GM21528 (cell line): Measurements from ENCODE around the gene GATB.
"Not testable (repeated sequence)": the region's sequence is repeated elsewhere in the genome, so short reads cannot be mapped to it uniquely, and the experiment has no call there.

Experiments
- ATAC-seq: cut with Tn5 transposase; IDR thresholded peaks from one replicate; pipeline ENCODE4 v1.9.1; 2021; ENCODE audit warnings: mild to moderate bottlenecking, moderate library complexity; ENCODE audit not compliant: unreplicated experiment, low FRiP score

GATB gene

DNA sequence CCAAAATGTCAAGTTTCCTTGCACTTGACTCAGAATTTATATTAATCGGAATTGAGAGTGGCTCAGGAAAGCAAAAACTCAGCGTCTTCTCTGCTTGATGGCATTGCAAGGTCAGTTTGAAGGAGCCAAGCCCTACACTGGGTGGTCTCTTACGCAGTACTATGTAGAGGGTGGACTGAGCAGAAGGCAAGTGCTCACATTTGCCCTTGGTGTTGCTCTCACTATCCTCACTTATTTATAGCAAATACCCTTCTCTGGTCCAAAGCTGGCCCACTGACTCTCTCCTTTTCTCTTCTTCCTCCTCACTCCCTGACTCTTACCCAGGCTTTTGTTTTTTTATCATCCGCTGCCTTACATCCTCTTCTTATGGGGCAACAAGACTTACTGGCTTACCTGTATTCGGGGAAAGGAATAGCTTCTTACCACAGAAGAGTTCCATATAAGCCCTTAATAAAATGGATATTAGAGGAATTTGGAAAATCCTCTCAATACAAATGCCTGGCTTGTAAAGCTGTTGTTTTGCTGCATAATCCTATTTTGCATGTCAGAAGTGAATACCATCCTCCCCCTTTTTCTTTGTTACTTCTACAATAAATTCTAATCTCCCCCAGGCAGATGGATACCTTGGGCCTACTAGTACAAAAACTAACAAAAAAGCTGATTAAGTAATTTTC, 24.8 kb upstream of the GATB start:
- no peak for ATAC-seq

DNA sequence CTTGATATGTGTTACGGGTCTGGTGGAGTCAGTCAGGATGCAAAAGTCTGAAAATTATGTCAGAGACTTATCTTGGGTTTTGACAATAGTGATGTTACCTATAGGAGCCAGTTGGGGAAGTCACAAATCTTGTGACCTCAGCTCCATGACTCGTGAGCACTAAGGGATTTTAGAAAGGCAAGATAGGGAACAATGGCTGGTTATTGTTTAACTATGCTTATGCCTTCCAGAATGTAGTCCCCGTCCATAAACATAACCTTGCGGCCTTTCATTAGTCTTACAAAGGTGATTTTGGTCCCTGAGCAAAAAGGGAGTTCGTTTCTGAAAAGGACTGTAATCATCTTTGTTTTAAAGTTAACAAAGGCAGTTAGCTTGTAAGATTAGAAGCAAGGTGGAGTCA, 23.9 kb upstream of the GATB start:
- ATAC-seq: no peak

GRCh38 chr4:151783867-151784266, 23.1 kb upstream of the GATB start:
- no peak for ATAC-seq

GRCh38 chr4:151782296-151782695, 21.5 kb upstream of the GATB start:
- ATAC-seq: no peak

GRCh38 chr4:151781026-151781425, 20.2 kb upstream of the GATB start:
- ATAC-seq: no peak

DNA sequence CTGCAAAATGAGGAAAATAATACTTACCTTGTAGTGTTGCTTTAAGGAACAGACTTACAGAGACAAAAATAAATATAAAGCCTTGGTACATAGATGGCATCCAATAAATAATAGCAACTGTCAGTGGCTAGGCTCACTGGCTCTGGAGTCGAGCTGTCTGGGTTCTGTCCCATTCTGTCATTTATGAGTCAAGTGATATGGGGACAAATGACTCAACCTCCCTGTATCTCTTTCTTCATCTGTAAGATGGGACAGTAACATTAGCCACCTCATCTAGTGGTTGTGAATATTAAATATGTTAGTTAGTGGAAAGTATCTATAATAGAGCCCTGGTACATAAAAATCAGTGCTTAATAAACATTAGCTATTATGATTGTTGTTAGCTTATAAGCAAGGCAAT, 16.7 kb upstream of the GATB start:
- no peak for ATAC-seq

GRCh38 chr4:151774324-151774723, 13.5 kb upstream of the GATB start:
- ATAC-seq: no peak

DNA sequence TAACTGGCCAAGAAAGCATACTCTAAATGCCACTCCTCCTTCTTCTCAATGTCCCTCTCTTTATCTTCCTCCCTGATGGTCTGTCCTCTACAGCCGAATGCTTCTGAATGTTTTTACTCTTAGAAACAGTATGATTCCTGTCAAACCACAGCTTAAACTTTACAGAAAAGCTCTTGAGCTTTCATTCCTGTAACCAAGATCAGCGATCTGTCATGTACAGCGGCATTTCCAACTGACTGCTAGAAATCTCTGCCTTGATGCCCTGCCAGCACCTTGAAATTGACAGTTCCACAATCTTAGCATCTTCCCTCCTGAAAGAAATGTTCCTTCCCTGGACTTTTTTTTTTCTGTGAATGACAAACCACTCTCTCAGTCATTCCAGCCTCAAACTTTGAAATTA, 11.5 kb upstream of the GATB start:
- no peak for ATAC-seq

DNA sequence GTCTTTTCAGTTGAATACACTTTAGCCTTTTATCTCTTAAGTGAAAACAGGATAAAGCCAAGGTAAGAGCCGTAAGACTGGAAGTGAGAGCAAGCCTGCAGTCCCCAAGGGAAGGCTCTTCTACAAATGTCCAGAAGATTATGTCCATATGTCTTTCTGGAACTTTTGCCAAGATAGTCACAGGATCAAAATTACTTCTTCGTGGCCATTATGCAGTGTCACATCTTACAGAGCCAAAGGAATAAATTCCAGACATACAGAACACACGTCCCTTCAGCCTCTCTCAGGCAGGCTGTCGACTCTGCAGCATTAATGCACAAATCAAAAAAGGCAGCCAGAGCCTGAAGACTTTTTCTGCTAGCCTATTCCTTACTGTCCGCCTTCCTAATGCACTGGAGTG, 10.9 kb upstream of the GATB start:
- ATAC-seq: no peak

DNA sequence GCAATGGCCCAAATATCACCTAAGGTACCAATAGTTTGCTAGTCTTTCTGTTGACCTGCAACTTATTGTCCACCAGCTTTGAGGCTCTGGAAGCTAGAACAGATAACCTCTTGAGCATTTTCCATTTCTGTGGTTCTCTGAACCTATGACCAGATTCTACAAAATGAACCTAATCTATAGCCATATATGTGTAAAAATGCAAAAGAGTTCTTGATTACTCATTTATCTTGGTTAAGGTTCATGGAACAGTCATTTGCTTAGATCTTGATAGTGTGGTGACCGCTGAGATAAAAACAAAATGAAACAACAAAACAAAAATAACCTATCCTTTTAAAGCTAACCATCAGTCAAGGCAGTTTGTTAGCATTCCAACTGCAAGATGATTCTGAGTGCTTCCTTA, 9.3 kb upstream of the GATB start:
- ATAC-seq: no peak

DNA sequence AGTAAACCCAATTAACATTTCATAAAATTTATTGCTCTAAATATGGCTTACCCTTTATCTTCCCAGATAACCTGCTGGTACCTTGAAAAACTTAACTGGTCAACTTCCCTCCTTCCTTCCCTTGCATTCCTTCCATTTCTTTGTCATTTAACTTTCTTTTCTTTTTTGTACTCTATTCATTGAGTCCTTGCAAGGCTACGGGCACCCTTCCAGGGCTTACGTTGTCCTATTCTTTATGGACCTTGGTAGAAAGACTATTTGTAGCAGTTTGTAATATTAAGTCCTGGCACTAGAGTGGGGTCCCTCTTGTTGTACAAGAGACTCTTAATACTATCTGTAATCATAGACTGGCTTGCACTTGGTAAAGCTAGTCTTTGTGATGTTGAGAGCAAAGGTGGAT, 8.0 kb upstream of the GATB start:
- ATAC-seq: no peak

DNA sequence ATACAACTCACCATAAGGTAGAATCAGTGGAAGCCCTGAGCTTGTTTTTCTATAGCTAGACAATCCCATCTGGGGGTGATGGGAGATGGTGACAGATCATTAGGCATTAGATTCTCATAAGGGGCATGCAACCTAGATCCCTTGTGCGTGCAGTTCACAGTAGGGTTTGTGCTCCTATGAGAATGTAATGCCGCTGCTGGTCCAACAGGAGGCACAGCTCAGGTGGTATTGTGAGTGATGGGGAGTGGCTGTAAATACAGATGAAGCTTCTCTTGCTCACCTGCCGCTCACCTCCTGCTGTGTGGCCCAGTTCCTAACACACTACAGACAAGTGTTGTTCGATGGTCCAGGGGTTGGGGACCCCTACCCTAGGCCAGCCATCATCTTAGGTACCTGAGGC, 5.9 kb upstream of the GATB start:
- ATAC-seq: no peak

GRCh38 chr4:151760002-151760401, 805 bp downstream of the GATB start:
- no peak for ATAC-seq

- ATAC-seq: no peak
Measured at GRCh38 chr4:151753056-151753455, 7.8 kb downstream of the GATB start.

DNA sequence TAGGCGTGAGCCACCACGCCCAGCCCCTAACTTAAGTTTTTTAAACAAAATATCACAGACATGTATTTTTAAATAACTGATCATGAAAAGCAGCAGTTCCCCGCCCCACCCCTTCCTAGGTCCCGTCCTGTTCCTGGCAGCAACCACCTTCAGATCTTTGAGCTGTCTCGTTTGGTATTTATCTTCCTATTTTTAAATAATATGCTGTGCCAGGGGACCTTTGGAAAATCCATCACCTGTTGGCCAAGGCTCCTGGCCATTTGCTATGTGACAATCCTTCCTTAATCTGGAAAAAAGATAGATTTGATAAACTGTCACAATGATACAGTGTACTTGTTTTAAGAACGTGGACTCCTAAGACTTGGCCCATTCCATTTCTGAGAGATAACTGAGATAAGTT, 10.7 kb downstream of the GATB start:
- ATAC-seq: no peak

DNA sequence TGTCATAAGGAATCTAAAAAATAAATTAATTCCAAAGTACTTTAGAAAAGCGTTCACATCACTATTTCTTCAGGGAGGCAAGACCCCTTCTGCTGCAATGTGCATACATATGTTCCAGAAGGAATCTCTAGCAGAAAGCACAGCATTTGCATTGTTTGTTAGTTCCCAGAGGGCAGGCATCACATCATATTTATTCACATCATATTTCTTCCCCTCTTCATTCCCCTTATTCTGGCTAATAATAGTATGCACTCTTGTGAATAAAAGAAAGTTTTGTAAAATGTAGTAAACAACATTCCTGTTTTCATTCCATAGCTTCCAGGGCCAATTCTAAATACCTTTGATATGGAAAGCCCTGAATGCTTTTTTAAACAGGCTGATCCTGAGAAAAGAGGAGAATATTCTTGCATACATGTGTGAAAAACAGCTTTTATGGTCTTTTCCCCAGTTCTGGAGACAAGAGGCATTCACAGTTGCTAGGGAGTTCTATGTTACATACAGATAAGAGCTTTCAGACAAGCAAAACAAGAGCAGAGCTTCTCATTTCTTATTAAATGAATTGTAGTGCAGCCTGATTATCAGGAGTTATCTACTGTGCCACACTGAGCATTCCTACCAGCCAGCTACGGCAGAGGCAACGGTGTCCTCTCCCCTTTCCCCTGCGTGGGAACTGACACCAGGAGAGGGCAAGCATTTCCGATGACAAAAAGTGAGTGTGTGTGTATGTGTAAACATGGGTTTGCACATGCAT, 15.2 kb downstream of the GATB start:
- ATAC-seq: no peak

DNA sequence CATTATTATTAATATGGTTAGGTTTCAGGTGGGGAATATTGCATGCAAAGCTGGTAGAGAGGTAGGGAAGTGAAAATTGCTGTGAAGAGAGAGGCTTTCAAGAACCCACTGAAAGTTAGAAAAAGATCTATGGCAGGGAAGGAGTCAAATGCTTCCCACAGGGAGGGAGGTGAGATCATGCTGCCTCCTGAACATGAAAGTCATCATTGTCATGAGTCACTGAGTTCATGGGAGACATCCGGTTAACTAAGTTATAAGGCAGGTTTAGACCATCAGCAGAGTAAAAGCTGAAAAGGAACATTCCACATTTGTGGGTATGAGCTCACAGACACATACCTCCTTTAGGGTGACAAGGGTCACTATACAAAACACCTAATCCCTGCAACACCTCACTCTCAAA, 16.2 kb downstream of the GATB start:
- no peak for ATAC-seq

DNA sequence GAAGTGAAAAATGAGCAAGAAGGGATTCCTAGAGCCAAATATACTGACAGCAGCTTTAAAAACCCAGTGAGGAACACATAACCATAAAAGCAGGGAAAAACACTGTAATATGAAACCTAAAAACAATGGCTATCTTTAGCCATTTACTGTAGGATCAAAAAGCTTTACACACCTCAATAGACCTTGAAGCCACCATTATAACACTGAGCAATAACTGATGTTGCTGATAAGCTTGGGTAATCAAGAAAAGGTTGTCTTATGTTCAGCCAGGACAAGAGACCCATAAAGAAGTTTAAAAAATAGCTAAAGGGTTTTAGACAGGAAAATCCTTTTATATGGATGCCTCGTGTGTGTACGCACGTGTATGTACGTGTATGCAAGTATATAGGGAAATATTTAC, 16.9 kb downstream of the GATB start:
- no peak for ATAC-seq

GRCh38 chr4:151743128-151743854, 17.5 kb downstream of the GATB start:
- ATAC-seq: no peak

DNA sequence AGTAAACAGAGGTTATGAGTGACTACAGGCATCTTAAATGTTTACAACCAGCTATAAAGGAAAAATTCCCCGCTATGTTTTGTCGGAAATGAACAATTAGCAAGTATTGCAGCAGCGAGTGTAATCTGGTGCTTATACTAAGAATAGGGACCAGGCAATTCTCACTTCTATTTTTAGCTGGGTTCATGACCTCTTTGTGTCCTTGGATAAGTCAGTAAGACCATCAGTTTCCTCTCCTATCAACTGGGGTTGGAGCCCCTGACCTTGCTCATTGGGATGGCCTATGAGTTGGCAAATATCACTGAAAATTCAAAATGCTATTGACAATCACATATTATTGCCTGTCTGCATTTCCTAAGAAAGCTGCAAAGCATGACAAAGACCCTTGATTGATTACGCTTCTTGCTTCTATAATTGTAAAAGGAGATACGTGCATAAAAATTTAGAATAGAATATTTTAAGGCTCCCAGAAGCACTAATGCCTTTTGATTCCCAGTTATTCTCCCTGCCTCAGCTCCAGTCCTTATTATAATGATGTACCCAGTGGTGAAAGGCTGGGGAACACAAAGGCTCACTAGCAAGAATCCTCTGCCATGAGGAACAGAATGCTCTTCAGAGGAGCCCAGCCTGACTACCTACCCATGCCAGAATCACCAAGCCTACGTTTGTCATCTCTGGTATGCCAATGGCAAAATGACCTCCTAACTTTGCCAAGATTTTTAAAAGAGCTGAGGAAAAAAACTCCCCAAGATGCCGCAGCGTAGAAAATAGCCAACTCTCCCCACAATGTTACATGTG, 21.9 kb downstream of the GATB start:
- no peak for ATAC-seq

- not testable (repeated sequence) for ATAC-seq
Measured at GRCh38 chr4:151736852-151737251, 24.0 kb downstream of the GATB start.
